ENCODE results near the gene SOCS6.

- TF ChIP-seq CTCF (IDR thresholded peaks at IDR 0.05; ENCODE audit: low read depth, low read length, missing input control) (no peak), JUND (IDR thresholded peaks at IDR 0.05) (no peak), YY1 (IDR thresholded peaks at IDR 0.05) (no peak), EGR1 (IDR thresholded peaks at IDR 0.05; ENCODE audit: low read depth in 2 of 2) (no peak), RAD21 (IDR thresholded peaks at IDR 0.05) (no peak), REST (IDR thresholded peaks at IDR 0.05) (no peak)
Observed at GRCh38 chr18:70256994-70257393, 31.9 kb upstream of the SOCS6 start.

Data from liver (tissue), 3 donors.